PC-3 (cell line): ENCODE measurements around the gene GTPBP8.

ENCODE experiments used
- EZH2 ChIP-seq: fragments of 300-600 bp; sonication (generic); IDR thresholded peaks from one replicate; pipeline ENCODE4 v1.6.1; 2017; ENCODE audit warnings: antibody characterized with exemption, mild to moderate bottlenecking, low read length; ENCODE audit not compliant: unreplicated experiment
- EZH2phosphoT487 ChIP-seq: fragments of 300-600 bp; sonication (generic); IDR thresholded peaks from 2 replicates; pipeline ENCODE4 v1.6.1; 2018; ENCODE audit warnings: mild to moderate bottlenecking, antibody characterized with exemption, low read length, borderline replicate concordance
- TF ChIP-seq, protein P1 (sequence below): fragments of 300-600 bp; sonication (generic); conservative IDR thresholded peaks from 2 replicates; pipeline ENCODE4 v1.5.1; 2017; ENCODE audit warnings: antibody characterized with exemption, low read depth, mild to moderate bottlenecking, low read length

DNA sequence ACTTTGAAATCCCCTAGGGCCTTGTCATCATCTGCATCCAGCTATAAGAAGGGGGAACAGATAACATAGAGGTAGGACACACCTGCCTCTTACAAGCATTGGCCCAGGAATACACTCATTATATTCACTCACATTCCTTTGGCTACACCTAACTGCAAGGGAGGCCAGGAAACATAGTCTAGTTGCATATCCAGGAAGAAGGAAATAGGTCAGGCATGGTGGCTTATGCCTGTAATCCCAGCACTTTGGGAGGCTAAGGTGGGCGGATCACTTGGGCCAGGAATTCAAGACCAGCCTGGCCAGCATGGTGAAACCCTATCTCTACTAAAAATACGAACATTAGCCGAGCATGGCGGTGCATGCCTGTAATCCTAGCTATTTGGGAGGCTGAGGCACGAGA, 48.8 kb downstream of the GTPBP8 start:
- TF ChIP-seq, protein P1, sequence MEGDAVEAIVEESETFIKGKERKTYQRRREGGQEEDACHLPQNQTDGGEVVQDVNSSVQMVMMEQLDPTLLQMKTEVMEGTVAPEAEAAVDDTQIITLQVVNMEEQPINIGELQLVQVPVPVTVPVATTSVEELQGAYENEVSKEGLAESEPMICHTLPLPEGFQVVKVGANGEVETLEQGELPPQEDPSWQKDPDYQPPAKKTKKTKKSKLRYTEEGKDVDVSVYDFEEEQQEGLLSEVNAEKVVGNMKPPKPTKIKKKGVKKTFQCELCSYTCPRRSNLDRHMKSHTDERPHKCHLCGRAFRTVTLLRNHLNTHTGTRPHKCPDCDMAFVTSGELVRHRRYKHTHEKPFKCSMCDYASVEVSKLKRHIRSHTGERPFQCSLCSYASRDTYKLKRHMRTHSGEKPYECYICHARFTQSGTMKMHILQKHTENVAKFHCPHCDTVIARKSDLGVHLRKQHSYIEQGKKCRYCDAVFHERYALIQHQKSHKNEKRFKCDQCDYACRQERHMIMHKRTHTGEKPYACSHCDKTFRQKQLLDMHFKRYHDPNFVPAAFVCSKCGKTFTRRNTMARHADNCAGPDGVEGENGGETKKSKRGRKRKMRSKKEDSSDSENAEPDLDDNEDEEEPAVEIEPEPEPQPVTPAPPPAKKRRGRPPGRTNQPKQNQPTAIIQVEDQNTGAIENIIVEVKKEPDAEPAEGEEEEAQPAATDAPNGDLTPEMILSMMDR, result no peak
- TF ChIP-seq EZH2phosphoT487 (no peak), EZH2 (no peak)
